Neural cell (in vitro differentiated cells): ENCODE data around the gene KLK4. TPM values are rescaled to one million over a fixed set of nuclear protein-coding genes. Genes with fewer than 3 reads are reported as not detected.

Source experiments
- H2AFZ ChIP-seq: fragments of 200-600, 300-800 bp; sonication (generic), shearing (Covaris generic); 2 replicates; pipeline ENCODE4 v1.6.0; 2014; ENCODE audit warnings: low read depth, mild to moderate bottlenecking, antibody characterized with exemption, low read length, moderate library complexity
- H3F3A ChIP-seq: fragments of 200-600 bp; shearing (Covaris generic); 2 replicates; pipeline ENCODE4 v1.6.1; 2016; ENCODE audit warnings: mild to moderate bottlenecking, moderate library complexity, mixed read lengths, antibody characterized with exemption, low read length; ENCODE audit not compliant: insufficient read depth, poor library complexity, severe bottlenecking
- H3K27ac ChIP-seq: fragments of 200-600, 300-800 bp; sonication (generic), shearing (Covaris generic); 2 replicates; pipeline ENCODE4 v1.5.1; 2014; ENCODE audit warnings: mild to moderate bottlenecking, low read length, moderate library complexity
- H3K27me3 ChIP-seq: fragments of 300-800, 200-600 bp; sonication (generic), shearing (Covaris generic); 2 replicates; pipeline ENCODE4 v1.6.0; 2014; ENCODE audit warnings: mild to moderate bottlenecking, low read depth, low read length, moderate library complexity; ENCODE audit not compliant: insufficient read depth
- H3K36me3 ChIP-seq: fragments of 300-800, 200-600 bp; sonication (generic), shearing (Covaris generic); 2 replicates; pipeline ENCODE4 v1.5.1; 2014; ENCODE audit warnings: mild to moderate bottlenecking, antibody characterized with exemption, low read length, moderate library complexity; ENCODE audit not compliant: insufficient read depth
- H3K4me2 ChIP-seq: fragments of 300-800, 200-600 bp; sonication (generic), shearing (Covaris generic); 2 replicates; pipeline ENCODE4 v1.6.0; 2014; ENCODE audit warnings: mild to moderate bottlenecking, low read length
- H3K4me3 ChIP-seq: fragments of 300-800, 200-600 bp; sonication (generic), shearing (Covaris generic); 2 replicates; pipeline ENCODE4 v1.5.1; 2014; ENCODE audit warnings: mild to moderate bottlenecking, low read length, moderate library complexity
- H3K79me2 ChIP-seq: fragments of 200-600 bp; shearing (Covaris generic); replicated peaks from 2 replicates; pipeline ENCODE4 v1.6.0; 2014; ENCODE audit warnings: mild to moderate bottlenecking, low read length, moderate library complexity; ENCODE audit not compliant: insufficient read depth
- H3K9ac ChIP-seq: fragments of 300-800, 200-600 bp; sonication (generic), shearing (Covaris generic); 2 replicates; pipeline ENCODE4 v1.6.1; 2016; ENCODE audit warnings: mild to moderate bottlenecking, low read length, mixed read lengths
- H3K9me2 ChIP-seq: fragments of 200-600 bp; shearing (Covaris generic); 2 replicates; pipeline ENCODE4 v1.6.1; 2016; ENCODE audit warnings: mild to moderate bottlenecking, low read length, mixed read lengths; ENCODE audit not compliant: insufficient read depth
- H3K9me3 ChIP-seq: fragments of 200-600, 300-800 bp; sonication (generic), shearing (Covaris generic); 2 replicates; pipeline ENCODE4 v1.6.1; 2016; ENCODE audit warnings: mild to moderate bottlenecking, mixed run types, low read length, moderate library complexity, mixed read lengths
- H4K20me1 ChIP-seq: fragments of 200-600 bp; shearing (Covaris generic); 2 replicates; pipeline ENCODE4 v1.6.1; 2016; ENCODE audit warnings: mild to moderate bottlenecking, mixed run types; ENCODE audit not compliant: insufficient read depth
- EP300 ChIP-seq: fragments of 450-650 bp; conservative IDR thresholded peaks from 2 replicates; pipeline ENCODE4 v1.6.1; 2014; ENCODE audit warnings: antibody characterized with exemption, mild to moderate bottlenecking, moderate library complexity; ENCODE audit not compliant: poor library complexity, severe bottlenecking
- EZH2 ChIP-seq: fragments of 200-600, 300-800 bp; shearing (Covaris generic), sonication (generic); IDR thresholded peaks from 2 replicates; pipeline ENCODE4 v1.6.1; 2014; ENCODE audit warnings: antibody characterized with exemption, low read length, borderline replicate concordance, mild to moderate bottlenecking; ENCODE audit not compliant: insufficient read depth, poor library complexity, severe bottlenecking
- MXI1 ChIP-seq: fragments of 450-650 bp; conservative IDR thresholded peaks from 2 replicates; pipeline ENCODE4 v1.6.1; 2014; ENCODE audit warnings: antibody characterized with exemption, mild to moderate bottlenecking; ENCODE audit not compliant: poor library complexity, severe bottlenecking
- POLR2AphosphoS5 ChIP-seq: IDR thresholded peaks from 2 replicates; pipeline ENCODE4 v1.6.1; 2012
- RAD21 ChIP-seq: fragments of 450-650 bp; conservative IDR thresholded peaks from 2 replicates; pipeline ENCODE4 v1.6.1; 2014; ENCODE audit warnings: antibody characterized with exemption, mild to moderate bottlenecking, moderate library complexity
- SMC3 ChIP-seq: fragments of 450-650 bp; conservative IDR thresholded peaks from 2 replicates; pipeline ENCODE4 v1.6.1; 2014; ENCODE audit warnings: antibody characterized with exemption, mild to moderate bottlenecking, moderate library complexity; ENCODE audit not compliant: poor library complexity
- TAF1 ChIP-seq: IDR thresholded peaks from 2 replicates; pipeline ENCODE4 v1.6.1; 2012; ENCODE audit warnings: low read depth
- polyA plus RNA-seq: library from polyadenylated mRNA; depleted of rRNA; stranded (reverse); fragments of >200 nt; gene quantifications from 2 replicates; pipeline ENCODE4 v1.2.3, GENCODE V29; 2014
- TF ChIP-seq, protein P1 (sequence below): fragments of 450-650 bp; IDR thresholded peaks from 2 replicates; pipeline ENCODE4 v1.5.1; 2014; ENCODE audit warnings: antibody characterized with exemption, mild to moderate bottlenecking, moderate library complexity; ENCODE audit not compliant: poor library complexity, severe bottlenecking
- TF ChIP-seq, protein P2 (sequence below): IDR thresholded peaks from 2 replicates; pipeline ENCODE4 v1.6.1; 2012; ENCODE audit warnings: borderline replicate concordance

KLK4 gene
- polyA plus RNA-seq, 1 donor from 2014 or later = not detected

- H3K27ac ChIP-seq = no peak overlapping the region
- no peak overlapping the region for H2AFZ ChIP-seq
- no peak overlapping the region for H3K4me3 ChIP-seq
- H3F3A ChIP-seq = no peaks in the 10 kb centered on the region
- no peak overlapping the region for H3K4me2 ChIP-seq
- no peak overlapping the region for H3K9ac ChIP-seq
- no peaks in the 10 kb centered on the region for H3K27me3 ChIP-seq
- no peaks in the 10 kb centered on the region for H3K79me2 ChIP-seq
- H3K9me2 ChIP-seq = no peaks in the 10 kb centered on the region
- TF ChIP-seq, protein P1, sequence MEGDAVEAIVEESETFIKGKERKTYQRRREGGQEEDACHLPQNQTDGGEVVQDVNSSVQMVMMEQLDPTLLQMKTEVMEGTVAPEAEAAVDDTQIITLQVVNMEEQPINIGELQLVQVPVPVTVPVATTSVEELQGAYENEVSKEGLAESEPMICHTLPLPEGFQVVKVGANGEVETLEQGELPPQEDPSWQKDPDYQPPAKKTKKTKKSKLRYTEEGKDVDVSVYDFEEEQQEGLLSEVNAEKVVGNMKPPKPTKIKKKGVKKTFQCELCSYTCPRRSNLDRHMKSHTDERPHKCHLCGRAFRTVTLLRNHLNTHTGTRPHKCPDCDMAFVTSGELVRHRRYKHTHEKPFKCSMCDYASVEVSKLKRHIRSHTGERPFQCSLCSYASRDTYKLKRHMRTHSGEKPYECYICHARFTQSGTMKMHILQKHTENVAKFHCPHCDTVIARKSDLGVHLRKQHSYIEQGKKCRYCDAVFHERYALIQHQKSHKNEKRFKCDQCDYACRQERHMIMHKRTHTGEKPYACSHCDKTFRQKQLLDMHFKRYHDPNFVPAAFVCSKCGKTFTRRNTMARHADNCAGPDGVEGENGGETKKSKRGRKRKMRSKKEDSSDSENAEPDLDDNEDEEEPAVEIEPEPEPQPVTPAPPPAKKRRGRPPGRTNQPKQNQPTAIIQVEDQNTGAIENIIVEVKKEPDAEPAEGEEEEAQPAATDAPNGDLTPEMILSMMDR = no peak
- TF ChIP-seq TAF1 = no peak
- TF ChIP-seq MXI1 = no peak
- TF ChIP-seq, protein P2, sequence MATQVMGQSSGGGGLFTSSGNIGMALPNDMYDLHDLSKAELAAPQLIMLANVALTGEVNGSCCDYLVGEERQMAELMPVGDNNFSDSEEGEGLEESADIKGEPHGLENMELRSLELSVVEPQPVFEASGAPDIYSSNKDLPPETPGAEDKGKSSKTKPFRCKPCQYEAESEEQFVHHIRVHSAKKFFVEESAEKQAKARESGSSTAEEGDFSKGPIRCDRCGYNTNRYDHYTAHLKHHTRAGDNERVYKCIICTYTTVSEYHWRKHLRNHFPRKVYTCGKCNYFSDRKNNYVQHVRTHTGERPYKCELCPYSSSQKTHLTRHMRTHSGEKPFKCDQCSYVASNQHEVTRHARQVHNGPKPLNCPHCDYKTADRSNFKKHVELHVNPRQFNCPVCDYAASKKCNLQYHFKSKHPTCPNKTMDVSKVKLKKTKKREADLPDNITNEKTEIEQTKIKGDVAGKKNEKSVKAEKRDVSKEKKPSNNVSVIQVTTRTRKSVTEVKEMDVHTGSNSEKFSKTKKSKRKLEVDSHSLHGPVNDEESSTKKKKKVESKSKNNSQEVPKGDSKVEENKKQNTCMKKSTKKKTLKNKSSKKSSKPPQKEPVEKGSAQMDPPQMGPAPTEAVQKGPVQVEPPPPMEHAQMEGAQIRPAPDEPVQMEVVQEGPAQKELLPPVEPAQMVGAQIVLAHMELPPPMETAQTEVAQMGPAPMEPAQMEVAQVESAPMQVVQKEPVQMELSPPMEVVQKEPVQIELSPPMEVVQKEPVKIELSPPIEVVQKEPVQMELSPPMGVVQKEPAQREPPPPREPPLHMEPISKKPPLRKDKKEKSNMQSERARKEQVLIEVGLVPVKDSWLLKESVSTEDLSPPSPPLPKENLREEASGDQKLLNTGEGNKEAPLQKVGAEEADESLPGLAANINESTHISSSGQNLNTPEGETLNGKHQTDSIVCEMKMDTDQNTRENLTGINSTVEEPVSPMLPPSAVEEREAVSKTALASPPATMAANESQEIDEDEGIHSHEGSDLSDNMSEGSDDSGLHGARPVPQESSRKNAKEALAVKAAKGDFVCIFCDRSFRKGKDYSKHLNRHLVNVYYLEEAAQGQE = no peak
- no peak for TF ChIP-seq EP300
- TF ChIP-seq SMC3 = no peak
- TF ChIP-seq POLR2AphosphoS5 = no peak
- TF ChIP-seq RAD21 = no peak
- TF ChIP-seq EZH2 = no peak
- H3K9me3 ChIP-seq = no peaks in the 10 kb centered on the region
- no peaks in the 10 kb centered on the region for H3K36me3 ChIP-seq
- H4K20me1 ChIP-seq = no peaks in the 10 kb centered on the region
Observed at GRCh38 chr19:50857366-50857765, 53.8 kb downstream of the KLK4 start.

Other genes with a start within 250 kb of the KLK4 start
- 3.2 and 7.9 TPM in 2 replicates for gene SHANK1, start 191.6 kb downstream of the KLK4 start, polyA plus RNA-seq
- 18.4 and 19.5 TPM in 2 replicates for gene CLEC11A, start 188.0 kb downstream of the KLK4 start, polyA plus RNA-seq
- not detected in 2 replicates for gene GPR32, start 140.9 kb downstream of the KLK4 start, polyA plus RNA-seq
- gene ACP4, start 121.0 kb downstream of the KLK4 start, polyA plus RNA-seq = not detected in 2 replicates
- gene KLK1, start 87.6 kb downstream of the KLK4 start, polyA plus RNA-seq = not detected in 2 replicates
- gene KLK15, start 77.8 kb downstream of the KLK4 start, polyA plus RNA-seq = not detected in 2 replicates
- gene KLK3, start 56.5 kb downstream of the KLK4 start, polyA plus RNA-seq = not detected in 2 replicates
- gene KLK2, start 38.0 kb downstream of the KLK4 start, polyA plus RNA-seq = not detected in 2 replicates
- gene KLK5, start 41.6 kb upstream of the KLK4 start, polyA plus RNA-seq = not detected in 2 replicates
- not detected in 2 replicates for gene KLK6, start 58.2 kb upstream of the KLK4 start, polyA plus RNA-seq
- gene KLK7, start 72.5 kb upstream of the KLK4 start, polyA plus RNA-seq = not detected in 2 replicates
- not detected in 2 replicates for gene KLK8, start 90.2 kb upstream of the KLK4 start, polyA plus RNA-seq
- gene KLK10, start 108.3 kb upstream of the KLK4 start, polyA plus RNA-seq = 0.73 TPM in 1 of 2 replicates, not detected in the other
- gene KLK11, start 115.2 kb upstream of the KLK4 start, polyA plus RNA-seq = not detected in 2 replicates
- not detected in 2 replicates for gene KLK12, start 123.6 kb upstream of the KLK4 start, polyA plus RNA-seq
- not detected in 2 replicates for gene KLK13, start 153.7 kb upstream of the KLK4 start, polyA plus RNA-seq
- not detected in 2 replicates for gene KLK14, start 171.5 kb upstream of the KLK4 start, polyA plus RNA-seq
- gene CTU1, start 197.0 kb upstream of the KLK4 start, polyA plus RNA-seq = 12.6 and 16.4 TPM in 2 replicates
- not detected in 2 replicates for gene SIGLEC9, start 213.5 kb upstream of the KLK4 start, polyA plus RNA-seq
- gene SIGLEC7, start 230.9 kb upstream of the KLK4 start, polyA plus RNA-seq = not detected in 2 replicates